Upper lobe of left lung (tissue), 6 donors: ENCODE measurements around the gene AKNA. TPM values are rescaled to one million over a fixed set of nuclear protein-coding genes. Genes with fewer than 3 reads are reported as not detected.

Experiments used
- ATAC-seq, 2 donors: fragments of 200-7000 bp; cut with Tn5 transposase; one replicate each; pipeline ENCODE4 v1.9.1; 2022; ENCODE audit warnings: mild to moderate bottlenecking in 2 of 2, moderate library complexity in 2 of 2; ENCODE audit not compliant: low FRiP score in 2 of 2
- DNase-seq, 2 donors: peaks; one replicate each; pipeline ENCODE4 v3.0.0-alpha.2; 2019 to 2020
- H3K27ac ChIP-seq, 4 donors: fragments of 200-600 bp; sonication (generic); one replicate each; pipeline ENCODE4 v1.5.1; 2016 to 2019
- H3K27me3 ChIP-seq, 4 donors: fragments of 200-600 bp; sonication (generic); one replicate each; pipeline ENCODE4 v1.5.1; 2017 to 2019
- H3K36me3 ChIP-seq, 4 donors: fragments of 200-600 bp; sonication (generic); one replicate each; pipeline ENCODE4 v1.5.1; 2016 to 2019
- H3K4me1 ChIP-seq, 4 donors: fragments of 200-600 bp; sonication (generic); one replicate each; pipeline ENCODE4 v1.5.1; 2018 to 2019
- H3K4me3 ChIP-seq, 4 donors: fragments of 200-600 bp; sonication (generic); one replicate each; pipeline ENCODE4 v1.5.1; 2017 to 2019; ENCODE audit warnings: mild to moderate bottlenecking in 2 of 4, moderate library complexity in 1 of 4
- H3K9me3 ChIP-seq, 4 donors: fragments of 200-600 bp; sonication (generic); one replicate each; pipeline ENCODE4 v1.5.1; 2018 to 2019
- EP300 ChIP-seq, 4 donors: sonication (generic); formaldehyde crosslinking; IDR thresholded peaks; one replicate each; pipeline ENCODE4 v1.5.1; 2017; ENCODE audit warnings: antibody characterized with exemption in 4 of 4, control low read depth in 2 of 4
- POLR2A ChIP-seq, 4 donors: fragments of 450-650 bp; IDR thresholded peaks; one replicate each; pipeline ENCODE4 v1.5.1; 2016 to 2017; ENCODE audit warnings: antibody characterized with exemption in 4 of 4, mild to moderate bottlenecking in 2 of 4
- POLR2AphosphoS5 ChIP-seq, 2 donors: sonication (generic); formaldehyde crosslinking; IDR thresholded peaks; one replicate each; pipeline ENCODE4 v1.5.1; 2017; ENCODE audit warnings: antibody characterized with exemption in 2 of 2
- WGBS, 2 donors: methylation state at CpG; one replicate each; pipeline ENCODE4 v1.1.5; 2017 to 2018; 5-methylcytosine and 5-hydroxymethylcytosine counted together
- total RNA-seq, 6 donors: library from RNA; depleted of rRNA in 4 of 6; stranded (reverse); fragments of >200 nt in 4 of 6; gene quantifications; one replicate each; pipeline versions ENCODE4 v1.1.0 to v1.2.1, GENCODE V29; 2016 to 2021
- TF ChIP-seq, protein P1 (sequence below), 6 experiments: fragments of 450-650 bp in 4 of 6; fragments of 200-600 bp in 2 of 6; sonication (generic) in 2 of 6; IDR thresholded peaks; one replicate each; pipeline ENCODE4 v1.5.1; 2016 to 2019; ENCODE audit warnings: antibody characterized with exemption in 6 of 6
- donor health status: DM: no; HTN: no; CAD: no; lungs with moderate emphysema.
- donor health status: DM: no; HTN: yes; CAD: no; lungs with severe emphysema.

AKNA gene
- total RNA-seq, 6 donors from 2014 or later, result 38.3 to 152 (median 61.5) TPM

DNA sequence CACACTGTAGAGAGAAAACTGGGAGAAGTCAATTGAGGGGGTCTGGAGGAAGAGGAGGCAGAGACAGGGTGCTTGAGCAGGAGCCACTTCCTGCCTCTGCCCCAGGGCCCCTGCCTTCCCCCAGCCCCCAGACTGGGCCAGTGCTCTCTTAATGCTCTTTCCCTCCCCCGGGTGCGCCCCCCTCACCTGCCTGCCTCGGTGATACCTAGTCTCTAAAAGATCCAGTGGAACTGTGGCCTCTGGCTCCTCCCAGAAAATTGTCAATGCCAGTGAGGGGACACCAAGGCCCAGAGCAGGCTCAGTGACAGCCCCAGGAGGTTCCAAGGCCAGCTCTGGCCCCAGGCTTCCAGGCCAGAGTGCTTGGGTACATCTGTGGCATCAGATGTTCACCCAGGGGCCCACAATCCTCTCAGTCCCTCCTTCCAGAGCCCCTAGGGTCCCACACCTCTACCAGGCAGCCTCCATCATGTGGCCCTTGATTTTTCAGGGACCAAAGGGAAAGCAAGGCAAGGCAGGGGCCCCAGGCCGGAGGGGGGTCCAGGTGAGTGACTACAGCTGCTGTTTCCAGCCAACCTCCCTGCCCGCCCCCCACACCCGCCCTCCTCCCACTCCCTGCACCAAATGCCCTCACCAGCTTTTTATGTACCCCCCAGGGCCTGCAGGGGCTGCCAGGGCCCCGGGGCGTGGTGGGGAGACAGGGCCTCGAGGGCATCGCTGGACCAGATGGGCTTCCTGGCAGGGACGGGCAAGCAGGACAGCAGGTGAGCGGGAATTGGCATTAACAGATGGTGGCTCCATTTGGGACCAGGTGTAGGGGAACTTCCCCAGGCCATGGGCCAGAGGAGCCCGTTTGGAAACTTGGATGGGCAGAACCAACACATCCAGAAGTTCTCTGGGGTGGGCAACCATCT, 98.0 kb downstream of the AKNA start:
- Histone ChIP-seq H3K4me1 (no peaks in the 10 kb centered on the region), H3K36me3 (peaks cover 0 to 5% (median 0%) of the 10 kb centered on the region in 4 donors), H3K9me3 (peaks cover 0 to 6% (median 4%) of the 10 kb centered on the region in 4 donors), H3K27me3 (no peaks in the 10 kb centered on the region), H3K4me3 (no peak overlapping the region), H3K27ac (no peak overlapping the region)
- 88 to 89% methylated on average over 8 to 13 of the region's 13 CpGs for WGBS, 2 donors
- no peak for TF ChIP-seq POLR2A (IDR thresholded peaks at IDR 0.05)
- no peak for TF ChIP-seq POLR2AphosphoS5 (IDR thresholded peaks at IDR 0.05)
- ATAC-seq, result no peak
- peak in 1 of 2 donors; percentile 17 for DNase-seq

DNA sequence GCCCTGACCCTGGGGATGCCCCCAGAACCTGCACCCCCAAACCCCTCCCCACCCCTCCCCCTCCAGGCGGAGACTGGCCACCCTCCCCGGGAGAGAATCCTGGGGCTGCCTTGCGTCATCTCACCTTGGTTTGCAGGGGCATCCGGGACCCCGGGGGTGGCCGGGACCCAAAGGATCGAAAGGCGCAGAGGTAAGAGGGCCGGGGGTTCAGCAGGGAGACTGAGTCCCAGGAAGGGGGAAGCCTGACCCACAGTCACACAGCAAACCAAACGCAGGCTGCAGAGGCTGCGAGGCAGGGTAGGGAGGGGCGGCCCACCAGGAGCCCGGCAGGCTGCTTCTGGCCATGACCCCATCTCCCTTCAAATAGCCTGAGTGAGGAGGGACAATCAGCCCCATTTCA, 98.7 kb downstream of the AKNA start:
- ATAC-seq, result no peak
- no peaks in the 10 kb centered on the region for H3K36me3 ChIP-seq
- no peaks in the 10 kb centered on the region for H3K27me3 ChIP-seq
- H3K4me3 ChIP-seq, result no peak overlapping the region
- no peaks in the 10 kb centered on the region for H3K9me3 ChIP-seq
- no peak overlapping the region for H3K27ac ChIP-seq
- TF ChIP-seq, protein P1, sequence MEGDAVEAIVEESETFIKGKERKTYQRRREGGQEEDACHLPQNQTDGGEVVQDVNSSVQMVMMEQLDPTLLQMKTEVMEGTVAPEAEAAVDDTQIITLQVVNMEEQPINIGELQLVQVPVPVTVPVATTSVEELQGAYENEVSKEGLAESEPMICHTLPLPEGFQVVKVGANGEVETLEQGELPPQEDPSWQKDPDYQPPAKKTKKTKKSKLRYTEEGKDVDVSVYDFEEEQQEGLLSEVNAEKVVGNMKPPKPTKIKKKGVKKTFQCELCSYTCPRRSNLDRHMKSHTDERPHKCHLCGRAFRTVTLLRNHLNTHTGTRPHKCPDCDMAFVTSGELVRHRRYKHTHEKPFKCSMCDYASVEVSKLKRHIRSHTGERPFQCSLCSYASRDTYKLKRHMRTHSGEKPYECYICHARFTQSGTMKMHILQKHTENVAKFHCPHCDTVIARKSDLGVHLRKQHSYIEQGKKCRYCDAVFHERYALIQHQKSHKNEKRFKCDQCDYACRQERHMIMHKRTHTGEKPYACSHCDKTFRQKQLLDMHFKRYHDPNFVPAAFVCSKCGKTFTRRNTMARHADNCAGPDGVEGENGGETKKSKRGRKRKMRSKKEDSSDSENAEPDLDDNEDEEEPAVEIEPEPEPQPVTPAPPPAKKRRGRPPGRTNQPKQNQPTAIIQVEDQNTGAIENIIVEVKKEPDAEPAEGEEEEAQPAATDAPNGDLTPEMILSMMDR (IDR thresholded peaks at IDR 0.05), result no peak
- TF ChIP-seq POLR2A (IDR thresholded peaks at IDR 0.05) (no peak), POLR2AphosphoS5 (IDR thresholded peaks at IDR 0.05) (no peak), EP300 (IDR thresholded peaks at IDR 0.05) (no peak)
- 90 to 94% methylated on average over 6 to 13 of the region's 13 CpGs for WGBS, 2 donors
- H3K4me1 ChIP-seq, result no peaks in the 10 kb centered on the region
- peak in 1 of 2 donors; percentile 12 for DNase-seq

DNA sequence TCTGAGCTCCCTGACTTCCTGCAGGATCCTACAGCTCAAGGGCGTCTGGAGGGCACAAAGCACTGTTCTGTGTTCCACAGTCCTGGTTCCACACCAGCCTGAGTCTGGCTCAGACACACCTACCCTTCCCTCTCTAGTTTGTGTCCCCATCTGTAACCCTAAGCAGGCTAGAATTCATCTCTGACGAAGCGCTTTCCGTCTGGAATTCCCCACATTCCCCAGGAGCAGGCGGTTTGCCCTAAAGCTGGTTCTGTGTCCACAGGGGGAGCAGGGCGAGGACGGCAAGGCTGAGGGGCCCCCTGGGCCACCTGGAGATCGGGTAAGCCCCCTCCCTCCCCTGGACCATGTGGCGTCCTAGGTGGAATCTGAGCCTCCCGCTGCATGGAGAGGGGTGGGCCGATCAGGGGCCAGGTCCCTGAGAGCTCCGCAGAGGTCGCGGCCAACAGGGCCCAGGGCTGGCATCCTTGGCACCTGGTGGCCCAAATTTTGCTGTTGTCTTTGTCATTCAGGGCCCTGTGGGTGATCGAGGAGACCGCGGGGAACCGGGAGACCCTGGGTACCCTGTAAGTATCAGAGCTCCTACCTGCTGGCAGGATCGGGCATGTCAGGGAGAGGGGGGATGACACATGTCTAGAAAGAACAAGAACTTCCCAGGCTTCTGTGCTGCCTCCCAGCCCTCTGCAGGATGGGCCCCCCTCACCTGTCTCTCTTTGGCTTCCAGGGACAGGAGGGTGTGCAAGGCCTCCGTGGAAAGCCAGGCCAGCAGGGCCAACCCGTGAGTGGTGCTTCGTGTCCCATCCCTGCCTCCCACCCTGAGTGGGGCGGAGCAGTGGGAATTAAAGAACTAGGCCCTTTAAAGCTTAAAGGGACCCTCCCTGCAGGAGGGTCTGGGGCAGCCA, 99.3 kb downstream of the AKNA start:
- ATAC-seq (peak in 1 of 2 donors; percentile 8), DNase-seq (peak in 1 of 2 donors; percentile 19)
- no peak overlapping the region for H3K4me3 ChIP-seq
- peak overlapping the region in 1 of 4 donors; percentile 30 for H3K27ac ChIP-seq
- H3K9me3 ChIP-seq, result no peaks in the 10 kb centered on the region
- no peaks in the 10 kb centered on the region for H3K27me3 ChIP-seq
- no peaks in the 10 kb centered on the region for H3K4me1 ChIP-seq
- TF ChIP-seq POLR2A (IDR thresholded peaks at IDR 0.05), result no peak
- no peak for TF ChIP-seq POLR2AphosphoS5 (IDR thresholded peaks at IDR 0.05)
- 49 to 65% methylated on average over 14 to 19 of the region's 23 CpGs for WGBS, 2 donors
- no peaks in the 10 kb centered on the region for H3K36me3 ChIP-seq

DNA sequence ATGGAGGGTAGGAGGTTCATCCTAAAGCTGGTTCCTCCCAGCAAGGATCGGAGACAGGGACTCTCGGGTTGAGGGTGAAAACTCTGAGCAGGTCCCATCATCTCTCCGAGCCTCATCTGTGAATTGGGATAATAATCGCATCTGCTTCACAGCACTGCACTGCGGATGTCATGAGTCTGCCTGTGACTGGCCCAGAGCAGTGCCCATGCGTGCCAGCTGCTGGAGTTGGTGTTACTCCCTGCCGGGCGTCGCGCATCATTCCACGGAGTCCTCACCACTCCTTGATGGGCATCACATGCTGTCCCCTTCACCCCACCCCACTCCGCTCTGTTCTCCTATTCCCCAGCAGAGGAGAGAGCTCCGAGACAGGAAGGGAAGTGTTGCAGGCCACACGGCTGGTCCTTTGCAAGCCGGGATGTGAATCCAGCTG, 100.0 kb downstream of the AKNA start:
- Histone ChIP-seq H3K4me1 (no peaks in the 10 kb centered on the region), H3K27ac (no peak overlapping the region), H3K9me3 (no peaks in the 10 kb centered on the region), H3K27me3 (no peaks in the 10 kb centered on the region), H3K4me3 (no peak overlapping the region), H3K36me3 (no peaks in the 10 kb centered on the region)
- 67 to 89% methylated on average over 3 to 15 of the region's 15 CpGs for WGBS, 2 donors
- TF ChIP-seq POLR2A (IDR thresholded peaks at IDR 0.05), result no peak
- TF ChIP-seq, protein P1 (IDR thresholded peaks at IDR 0.05), result no peak
- TF ChIP-seq EP300 (IDR thresholded peaks at IDR 0.05), result no peak
- TF ChIP-seq POLR2AphosphoS5 (IDR thresholded peaks at IDR 0.05), result no peak
- DNase-seq, result peak in 1 of 2 donors; percentile 19
- no peak for ATAC-seq

DNA sequence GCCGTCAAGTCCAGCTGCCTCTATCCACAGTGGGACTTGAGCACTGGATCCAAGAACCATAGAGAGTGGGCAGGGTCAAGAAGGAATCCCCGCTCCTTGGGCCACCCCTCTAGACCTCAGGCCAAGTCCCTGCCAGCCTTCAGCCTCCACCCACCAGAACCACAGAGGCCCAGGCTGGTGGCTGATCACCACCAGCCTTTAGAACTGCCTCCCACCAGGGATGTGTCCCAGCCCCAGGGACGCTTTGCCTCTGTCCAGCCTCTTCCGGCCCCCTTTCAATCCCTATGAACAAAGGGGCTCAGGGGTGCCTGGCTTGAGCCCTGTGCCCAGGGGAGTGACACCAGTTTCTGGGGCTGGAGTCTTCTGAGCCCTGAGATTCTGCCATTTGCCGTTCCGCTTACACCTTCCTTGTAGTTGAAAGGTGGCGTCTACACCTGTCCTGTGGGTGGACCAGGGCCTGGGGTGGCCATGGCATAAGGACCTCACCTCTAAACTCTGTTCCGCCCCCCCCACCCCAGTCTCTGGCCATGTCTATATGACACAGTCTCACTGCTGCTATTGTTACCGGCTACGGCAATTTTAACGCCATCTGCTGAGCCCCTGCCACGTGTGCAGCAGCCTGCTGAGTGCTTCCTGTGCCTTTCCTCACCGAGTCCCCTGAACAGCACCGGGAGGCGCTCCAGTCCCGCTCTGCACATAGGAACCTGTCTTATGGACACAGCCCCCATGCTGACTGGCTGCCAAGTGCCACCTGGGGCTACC, 100.6 kb downstream of the AKNA start:
- no peak overlapping the region for H3K4me3 ChIP-seq
- ATAC-seq, result no peak
- no peaks in the 10 kb centered on the region for H3K36me3 ChIP-seq
- H3K27ac ChIP-seq, result no peak overlapping the region
- H3K27me3 ChIP-seq, result no peaks in the 10 kb centered on the region
- peak in 1 of 2 donors; percentile 16 for DNase-seq
- H3K4me1 ChIP-seq, result no peaks in the 10 kb centered on the region
- no peaks in the 10 kb centered on the region for H3K9me3 ChIP-seq
- TF ChIP-seq POLR2A (IDR thresholded peaks at IDR 0.05) (no peak), EP300 (IDR thresholded peaks at IDR 0.05) (no peak), POLR2AphosphoS5 (IDR thresholded peaks at IDR 0.05) (no peak)
- TF ChIP-seq, protein P1 (IDR thresholded peaks at IDR 0.05), result no peak
- WGBS, 2 donors, result 81 to 95% methylated on average over 4 to 15 of the region's 16 CpGs
